ENCODE results near the gene C22orf23. TPM values are rescaled to one million over a fixed set of nuclear protein-coding genes. Genes with fewer than 3 reads are reported as not detected.

Gene C22orf23
- total and polyA plus RNA-seq, 9 of the 15 experiments (the other 6 are each of a cell fraction or from before 2014, with no cell fraction given) = 0.25 to 1.0 (median 0.53) TPM

- TF ChIP-seq ARID3A (IDR thresholded peaks at IDR 0.05; ENCODE audit: borderline replicate concordance, low read depth, low read length) = no peak
Measured at GRCh38 chr22:37975153-37975552, 21.8 kb upstream of the C22orf23 start (continued).

- no peak for FAIRE-seq
- no peaks in the 10 kb centered on the region for H3K9me3 ChIP-seq (replicated peaks; ENCODE audit: control insufficient read depth, insufficient read depth, low read depth, low read length)
- H3K27ac ChIP-seq (ENCODE audit: extremely low read depth, low read depth, low read length) = no peak overlapping the region
- DNase-seq (ENCODE audit: extremely low read depth in 1 of 4, low spot score in 3 of 4) = no peak
- no peak for ATAC-seq
- CTCF ChIA-PET (ENCODE audit: low intra/inter-chr PET ratio) = no interaction called here
- in situ Hi-C loops (cut with MboI) (loop anchor here (10.0 kb wide), 1 partner anchor 429 kb away; no protein-coding TSS in a partner anchor), intact Hi-C loops (cut with micrococcal nuclease) (no loop called here)
- no TSS peak for BruUV-seq (replicated peaks)
- H3K79me2 ChIP-seq (ENCODE audit: control insufficient read depth, insufficient read depth, low read length) = no peaks in the 10 kb centered on the region
- no peak overlapping the region for H3K4me3 ChIP-seq
- POLR2A ChIA-PET = no interaction called here
- WGBS (ENCODE audit: insufficient coverage, low coverage, missing lambda C conversion rate) = 81% methylated on average over 12 of the region's 33 CpGs
- H3K4me2 ChIP-seq (ENCODE audit: insufficient read depth, low read length) = no peak overlapping the region
- H3K4me1 ChIP-seq (replicated peaks in 1 of 2; ENCODE audit: control insufficient read depth in 2 of 2, insufficient read depth in 2 of 2, low read length in 2 of 2) = peaks cover 0 to 7% of the 10 kb centered on the region in 2 experiments; a peak in 2 of 5 replicates
- H2AFZ ChIP-seq (ENCODE audit: low read depth, low read length) = no peak overlapping the region
- H3K9ac ChIP-seq (ENCODE audit: insufficient read depth in 1 of 2, low read depth in 2 of 2, low read length in 2 of 2) = no peak overlapping the region
- peaks cover 2% of the 10 kb centered on the region; the same call in 1 of the 3 replicates for H3K36me3 ChIP-seq (ENCODE audit: control insufficient read depth, insufficient read depth, low read length)
- no peaks in the 10 kb centered on the region for H3K9me1 ChIP-seq (ENCODE audit: control insufficient read depth, insufficient read depth, low read length)
- H3K27me3 ChIP-seq (ENCODE audit: control insufficient read depth in 2 of 2, insufficient read depth in 2 of 2, low read length in 2 of 2) = no peaks in the 10 kb centered on the region
- no peaks in the 10 kb centered on the region for H4K20me1 ChIP-seq (replicated peaks; ENCODE audit: control insufficient read depth, insufficient read depth, low read length)
- no peak for TF ChIP-seq ZKSCAN1 (IDR thresholded peaks at IDR 0.05; ENCODE audit: low read depth, low read length)
- no peak for TF ChIP-seq RFX1 (IDR thresholded peaks at IDR 0.05)
- no peak for TF ChIP-seq KDM1A (IDR thresholded peaks at IDR 0.05)
- no peak for TF ChIP-seq RREB1 (CRISPR knock-in tag; IDR thresholded peaks at IDR 0.05)
- TF ChIP-seq MYC (IDR thresholded peaks at IDR 0.05; ENCODE audit: low read depth, low read length) = no peak
- TF ChIP-seq MYC (CRISPR knock-in tag; IDR thresholded peaks at IDR 0.05; ENCODE audit: borderline replicate concordance, low read depth) = no peak
- no peak for TF ChIP-seq CEBPB (tag; IDR thresholded peaks at IDR 0.05)
- no peak for TF ChIP-seq RUNX1 (IDR thresholded peaks at IDR 0.05; ENCODE audit: low read depth)
- no peak for TF ChIP-seq DEAF1 (CRISPR knock-in tag; IDR thresholded peaks at IDR 0.05)
- no peak for TF ChIP-seq ZNF830 (CRISPR knock-in tag; IDR thresholded peaks at IDR 0.05)
Measured at GRCh38 chr22:37973271-37974170, 20.1 kb upstream of the C22orf23 start.

Measured in K562 (cell line).